Mucosa of stomach (tissue), 1 donor: ENCODE measurements around the gene ALLC.
"Not testable (repeated sequence)": the region's sequence is repeated elsewhere in the genome, so short reads cannot be mapped to it uniquely, and the experiment has no call there.

Experiments
- H3K27me3 ChIP-seq: one replicate; pipeline ENCODE4 v1.7.0; 2013; ENCODE audit warnings: mild to moderate bottlenecking, low read length; ENCODE audit not compliant: control insufficient read depth, insufficient read depth
- H3K36me3 ChIP-seq: one replicate; pipeline ENCODE4 v1.7.0; 2013; ENCODE audit warnings: low read length; ENCODE audit not compliant: control insufficient read depth, insufficient read depth
- H3K4me1 ChIP-seq: one replicate; pipeline ENCODE4 v1.7.0; 2013; ENCODE audit warnings: mild to moderate bottlenecking, low read length; ENCODE audit not compliant: control insufficient read depth, insufficient read depth
- H3K4me3 ChIP-seq: one replicate; pipeline ENCODE4 v1.7.0; 2013; ENCODE audit warnings: low read length
- H3K9ac ChIP-seq: one replicate; pipeline ENCODE4 v1.7.0; 2013; ENCODE audit warnings: mild to moderate bottlenecking, low read length, moderate library complexity
- H3K9me3 ChIP-seq: one replicate; pipeline ENCODE4 v1.7.0; 2013; ENCODE audit warnings: mild to moderate bottlenecking, low read length, moderate library complexity; ENCODE audit not compliant: control insufficient read depth
- donor health status: Pancreatic carcinoma.

The ALLC gene

DNA sequence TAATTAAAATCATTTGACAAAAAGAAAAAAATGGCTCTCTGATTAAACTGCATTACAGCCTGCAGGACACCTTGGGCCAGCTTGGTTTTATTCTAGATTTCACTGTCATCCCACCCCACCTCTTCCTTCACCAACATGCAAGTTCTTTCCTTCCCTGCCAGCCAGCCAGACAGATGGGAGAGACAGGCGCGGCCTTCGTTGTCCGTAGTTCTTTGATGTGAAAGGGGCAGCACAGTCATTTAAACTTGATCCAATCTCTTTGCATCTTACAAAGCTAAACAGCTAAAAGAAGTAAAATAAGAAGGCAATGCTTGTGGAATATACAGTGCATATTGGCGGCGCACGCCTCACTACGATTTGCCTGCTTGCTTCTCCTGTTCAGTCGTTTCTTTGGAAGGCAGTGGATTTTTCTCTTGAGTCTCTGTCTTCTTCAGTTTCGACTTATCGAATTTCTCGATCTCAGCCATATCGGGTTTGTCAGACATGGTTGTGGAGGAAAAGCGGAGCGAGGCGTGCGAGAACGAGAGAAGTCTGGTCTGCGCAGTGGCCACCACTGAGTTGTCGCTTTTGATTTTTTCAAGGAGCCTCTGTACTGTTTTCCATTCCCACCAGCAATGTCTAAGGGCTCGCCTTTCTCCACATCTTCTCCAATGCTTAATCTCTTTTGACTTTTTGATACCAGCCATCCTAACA, 40.7 kb upstream of the ALLC start:
- no peaks in the 10 kb centered on the region for H3K27me3 ChIP-seq
- H3K9ac ChIP-seq: no peak overlapping the region
- H3K9me3 ChIP-seq: no peaks in the 10 kb centered on the region
- H3K36me3 ChIP-seq: no peaks in the 10 kb centered on the region
- no peak overlapping the region for H3K4me3 ChIP-seq
- no peaks in the 10 kb centered on the region for H3K4me1 ChIP-seq

DNA sequence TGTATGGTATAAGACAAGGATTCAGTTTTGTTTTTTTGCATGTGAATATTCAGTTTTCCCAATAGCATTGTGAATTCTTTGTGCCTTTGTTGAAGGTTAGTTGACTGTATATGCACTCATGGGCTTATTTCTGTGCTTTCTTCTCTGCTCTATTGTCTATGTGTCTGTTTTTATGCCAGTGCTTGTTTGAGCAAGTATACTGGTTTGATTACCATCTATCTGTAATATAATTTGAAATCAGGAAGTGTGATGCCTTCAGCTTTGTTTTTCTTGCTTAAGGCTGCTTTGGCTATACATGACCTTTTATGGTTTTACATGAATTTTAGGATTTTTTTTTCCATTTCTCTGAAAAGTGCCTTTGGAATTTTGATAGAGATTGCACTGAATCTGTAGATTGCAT, 39.6 kb upstream of the ALLC start:
- H3K9me3 ChIP-seq: no peaks in the 10 kb centered on the region
- no peak overlapping the region for H3K4me3 ChIP-seq
- no peaks in the 10 kb centered on the region for H3K4me1 ChIP-seq
- no peaks in the 10 kb centered on the region for H3K36me3 ChIP-seq
- H3K27me3 ChIP-seq: no peaks in the 10 kb centered on the region
- no peak overlapping the region for H3K9ac ChIP-seq

DNA sequence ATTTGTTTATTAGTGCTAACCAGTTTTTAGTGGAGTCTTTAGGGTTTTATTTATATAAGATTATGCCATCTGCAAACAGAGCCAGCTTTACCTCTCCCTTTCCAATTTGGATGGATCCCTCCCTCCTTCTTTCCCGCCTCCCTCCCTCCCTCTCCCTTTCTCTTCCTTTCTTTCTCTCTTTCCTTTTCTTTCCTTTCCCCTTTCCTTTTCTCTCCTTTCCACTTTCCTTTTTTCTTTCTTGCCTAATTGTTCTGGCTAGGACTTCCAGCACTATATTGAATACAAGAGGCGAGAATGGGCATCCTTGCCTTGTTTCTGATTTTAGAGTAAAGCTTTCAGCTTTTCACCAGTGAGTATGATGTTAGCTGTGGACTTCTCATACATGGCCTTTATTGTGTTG, 39.0 kb upstream of the ALLC start:
- no peak overlapping the region for H3K4me3 ChIP-seq
- no peaks in the 10 kb centered on the region for H3K9me3 ChIP-seq
- H3K36me3 ChIP-seq: no peaks in the 10 kb centered on the region
- H3K27me3 ChIP-seq: no peaks in the 10 kb centered on the region
- no peaks in the 10 kb centered on the region for H3K4me1 ChIP-seq
- no peak overlapping the region for H3K9ac ChIP-seq

DNA sequence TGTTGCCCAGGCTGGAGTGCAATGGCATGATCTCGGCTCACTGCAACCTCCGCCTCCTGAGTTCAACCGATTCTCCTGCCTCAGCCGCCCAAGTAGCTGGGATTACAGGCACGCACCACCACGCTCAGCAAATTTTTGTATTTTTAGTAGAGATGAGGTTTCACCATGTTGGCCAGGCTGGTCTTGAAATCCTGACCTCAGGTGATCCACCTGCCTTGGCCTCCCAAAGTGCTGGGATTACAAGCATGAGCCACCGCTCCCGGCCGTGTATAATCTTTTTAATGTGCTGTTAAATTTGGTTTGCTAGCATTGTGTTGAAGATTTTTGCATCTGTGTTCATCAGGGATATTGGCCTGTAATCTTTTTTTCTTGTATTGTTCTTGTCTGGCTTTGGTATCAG, 38.3 kb upstream of the ALLC start:
- H3K36me3 ChIP-seq, H3K9ac ChIP-seq, H3K9me3 ChIP-seq, H3K4me1 ChIP-seq, H3K4me3 ChIP-seq, H3K27me3 ChIP-seq: not testable (repeated sequence)

DNA sequence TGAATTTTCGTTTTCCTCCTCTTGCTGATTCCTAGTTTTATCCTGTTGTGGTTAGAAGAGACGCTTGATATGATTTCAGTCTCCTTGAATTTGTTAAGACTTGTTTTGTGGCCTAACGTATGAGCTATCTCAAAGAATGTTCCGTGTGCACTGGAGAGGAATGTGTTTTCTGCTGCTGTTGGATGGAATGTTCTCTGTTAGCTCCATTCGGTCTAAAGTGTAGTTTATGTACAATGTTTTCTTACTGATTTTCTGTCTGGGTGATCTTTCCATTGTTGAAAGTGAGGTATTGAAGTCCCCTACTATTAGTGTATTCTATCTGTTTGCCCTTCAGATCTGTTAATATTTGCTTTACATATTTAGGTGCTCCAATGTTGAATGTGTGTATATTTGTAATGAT, 37.2 kb upstream of the ALLC start:
- no peaks in the 10 kb centered on the region for H3K36me3 ChIP-seq
- H3K9ac ChIP-seq: no peak overlapping the region
- H3K4me3 ChIP-seq: no peak overlapping the region
- no peaks in the 10 kb centered on the region for H3K27me3 ChIP-seq
- peaks cover under 1% of the 10 kb centered on the region for H3K4me1 ChIP-seq
- no peaks in the 10 kb centered on the region for H3K9me3 ChIP-seq

DNA sequence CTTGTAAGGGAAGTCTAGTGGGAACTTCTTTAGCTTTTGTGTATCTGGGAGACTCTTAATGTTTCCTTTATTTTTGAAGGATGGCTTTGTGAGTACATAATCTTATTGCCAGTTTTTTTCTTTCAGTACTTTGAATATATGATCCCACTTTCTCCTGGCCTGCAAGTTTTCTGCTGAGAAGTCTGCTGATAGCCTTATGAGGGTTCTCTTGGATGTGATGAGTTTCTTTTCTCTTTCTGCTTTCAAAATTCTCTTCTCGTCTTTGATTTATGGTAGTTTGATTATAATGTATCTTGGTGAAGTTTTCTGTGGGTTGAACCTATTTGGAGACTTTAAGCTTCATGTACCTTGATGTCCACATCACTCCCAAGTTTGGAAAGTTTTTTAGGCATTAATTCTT, 35.0 kb upstream of the ALLC start:
- H3K9ac ChIP-seq: no peak overlapping the region
- no peak overlapping the region for H3K4me3 ChIP-seq
- H3K9me3 ChIP-seq: no peaks in the 10 kb centered on the region
- peaks cover 7% of the 10 kb centered on the region for H3K4me1 ChIP-seq
- H3K36me3 ChIP-seq: no peaks in the 10 kb centered on the region
- H3K27me3 ChIP-seq: no peaks in the 10 kb centered on the region

DNA sequence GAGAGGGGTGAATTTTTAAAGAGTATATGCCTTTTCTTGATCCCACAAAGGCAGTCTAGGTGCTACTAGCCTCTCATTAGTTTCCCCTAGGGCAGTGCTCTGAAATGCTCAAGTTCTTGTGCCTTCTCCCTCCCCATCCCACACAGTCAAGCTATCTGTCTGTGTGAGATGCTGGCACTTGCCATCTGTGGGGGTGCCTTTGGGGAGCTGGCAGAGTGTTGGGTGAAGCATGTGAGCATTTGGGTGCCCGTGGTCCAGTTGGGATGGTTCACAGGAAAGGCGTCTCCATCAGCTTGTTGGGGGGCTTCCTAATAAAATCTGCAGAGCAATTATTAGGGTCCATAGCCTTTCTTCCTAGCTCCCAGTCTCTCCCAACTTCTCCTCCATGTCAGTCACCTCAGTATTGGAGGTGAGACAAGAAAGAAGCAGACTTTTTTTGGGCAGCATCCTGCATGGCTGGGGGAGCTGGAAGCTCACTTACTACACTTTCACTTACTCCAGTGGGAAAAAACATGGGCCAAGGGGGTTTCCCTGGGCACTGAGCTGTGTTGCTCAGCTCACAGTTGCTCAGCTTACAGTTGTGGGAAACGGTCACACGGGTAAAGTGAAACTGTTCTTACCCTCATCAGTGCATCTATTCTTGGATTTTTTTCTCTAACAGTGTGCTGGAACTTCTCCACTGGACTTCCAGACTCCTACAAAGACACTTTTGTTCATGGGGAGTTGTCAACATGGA, 33.8 kb upstream of the ALLC start:
- Histone ChIP-seq H3K9ac (no peak overlapping the region), H3K9me3 (no peaks in the 10 kb centered on the region), H3K36me3 (no peaks in the 10 kb centered on the region), H3K27me3 (no peaks in the 10 kb centered on the region), H3K4me1 (peaks cover 7% of the 10 kb centered on the region), H3K4me3 (no peak overlapping the region)

DNA sequence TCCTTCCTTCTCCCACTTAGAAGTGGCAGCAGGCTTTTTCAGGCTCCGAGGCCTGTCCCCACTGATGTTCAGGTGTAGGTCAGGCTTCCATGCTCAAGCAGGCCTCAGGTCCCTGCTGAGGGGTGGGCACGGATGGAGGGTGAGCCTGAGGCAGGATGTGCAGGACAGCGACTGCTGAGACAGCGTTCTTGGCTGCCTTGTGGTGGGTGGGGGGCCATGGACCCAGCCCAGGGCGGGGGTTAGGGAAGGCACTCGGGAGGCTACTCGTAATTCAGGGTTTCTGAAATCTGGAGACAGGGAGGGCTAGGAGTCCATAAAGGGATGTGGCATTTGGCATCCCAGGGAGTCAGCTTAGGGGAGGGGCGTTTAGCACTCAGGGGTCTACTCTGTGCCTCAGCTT, 32.8 kb upstream of the ALLC start:
- H3K9ac ChIP-seq: no peak overlapping the region
- no peaks in the 10 kb centered on the region for H3K36me3 ChIP-seq

DNA sequence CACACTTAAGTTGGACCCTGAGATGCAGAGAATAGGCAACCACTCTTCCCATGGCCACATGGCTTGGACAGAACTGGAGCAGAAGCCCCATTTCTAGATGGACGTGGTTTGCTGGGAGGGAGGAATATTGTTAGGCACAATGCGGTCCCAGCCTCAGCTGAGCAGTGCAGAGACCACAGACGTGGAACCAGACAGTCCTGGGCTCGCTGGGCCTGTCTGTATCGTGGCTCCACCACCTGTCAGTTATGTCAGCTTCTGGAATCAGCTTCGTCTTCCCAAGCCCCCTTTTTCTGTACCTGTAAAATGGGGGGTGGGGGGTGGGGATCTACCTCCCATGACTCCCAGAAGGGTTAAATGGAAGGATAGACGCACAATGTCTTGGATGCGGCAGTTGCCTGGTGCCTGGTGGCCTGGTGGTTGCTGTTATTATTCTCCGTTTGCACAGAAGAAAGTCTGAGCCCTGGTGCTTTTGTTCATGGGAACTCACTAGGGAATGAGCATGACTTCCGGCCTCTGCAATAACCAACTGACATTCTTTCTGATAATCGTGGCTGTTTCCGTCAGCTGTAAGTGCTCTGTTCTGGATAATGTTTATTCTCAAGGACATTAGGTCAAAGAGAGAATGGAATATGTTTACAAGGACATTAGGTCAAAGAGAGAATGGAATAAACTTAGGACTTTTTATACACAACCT, 31.7 kb upstream of the ALLC start:
- no peaks in the 10 kb centered on the region for H3K27me3 ChIP-seq
- H3K9me3 ChIP-seq: no peaks in the 10 kb centered on the region
- no peak overlapping the region for H3K9ac ChIP-seq
- H3K4me1 ChIP-seq: peaks cover 7% of the 10 kb centered on the region
- no peaks in the 10 kb centered on the region for H3K36me3 ChIP-seq
- no peak overlapping the region for H3K4me3 ChIP-seq

More for the DNA sequence above, 32.8 kb upstream of the ALLC start:
- no peaks in the 10 kb centered on the region for H3K9me3 ChIP-seq
- H3K4me1 ChIP-seq: peaks cover 7% of the 10 kb centered on the region
- H3K27me3 ChIP-seq: no peaks in the 10 kb centered on the region
- no peak overlapping the region for H3K4me3 ChIP-seq

DNA sequence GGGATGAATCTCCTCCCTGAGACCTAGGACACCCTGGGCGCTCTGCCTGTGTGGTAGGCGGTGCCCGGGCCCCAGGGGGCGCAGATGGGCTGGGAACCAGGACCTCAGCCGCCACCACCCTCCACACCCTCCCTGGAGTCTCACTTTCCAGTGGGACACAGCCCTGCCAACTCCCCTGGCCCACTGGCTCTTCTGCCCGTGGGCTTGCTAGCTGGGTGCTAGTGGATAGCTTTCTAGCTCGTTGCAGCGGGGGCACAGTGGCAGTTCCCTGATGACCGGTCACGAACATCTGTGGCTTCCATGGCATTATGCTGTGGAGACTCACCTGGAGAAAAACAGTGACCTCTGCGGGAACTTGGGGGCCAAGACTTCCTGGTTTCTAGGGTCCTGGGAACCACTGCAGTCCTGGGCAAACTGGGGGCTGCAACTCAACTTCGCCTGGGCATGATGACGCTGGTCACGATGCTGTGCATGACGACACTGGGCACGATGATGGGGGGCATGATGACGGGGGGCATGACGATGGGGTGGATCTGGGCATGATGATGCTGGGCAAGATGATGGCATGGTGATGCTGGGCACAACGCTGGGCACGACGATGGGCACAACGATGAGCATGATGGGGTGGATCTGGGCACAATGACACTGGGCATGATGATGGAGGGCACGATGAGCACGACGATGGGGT, 31.0 kb upstream of the ALLC start:
- Histone ChIP-seq H3K36me3 (no peaks in the 10 kb centered on the region), H3K9ac (no peak overlapping the region), H3K4me3 (no peak overlapping the region), H3K9me3 (no peaks in the 10 kb centered on the region), H3K27me3 (no peaks in the 10 kb centered on the region), H3K4me1 (peaks cover 7% of the 10 kb centered on the region)

DNA sequence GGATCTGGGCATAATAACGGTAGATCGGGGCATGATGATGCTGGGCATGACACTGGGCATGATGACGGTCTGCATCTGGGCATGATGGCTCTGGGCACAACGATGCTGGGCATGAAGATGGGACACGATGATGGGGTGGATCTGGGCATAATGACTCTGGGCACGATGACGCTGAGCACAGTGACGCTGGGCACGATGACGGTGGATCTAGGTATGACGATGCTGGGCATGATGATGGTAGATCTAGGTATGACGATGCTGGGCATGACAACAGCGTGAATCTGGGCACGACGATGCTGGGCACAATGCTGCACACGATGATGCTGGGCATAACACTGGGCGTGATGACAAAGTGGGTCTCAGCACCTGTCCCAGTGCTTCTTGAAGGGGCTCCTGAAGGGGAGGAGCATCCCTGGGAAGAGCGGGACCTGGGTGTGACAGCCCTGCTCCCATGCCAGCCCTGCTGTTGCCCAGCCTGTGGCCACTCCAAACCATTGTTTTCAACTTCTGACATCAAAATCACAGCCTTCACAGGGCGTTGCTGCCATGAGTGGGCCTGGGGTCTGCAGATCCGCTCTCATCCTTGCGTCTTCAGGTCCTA, 30.4 kb upstream of the ALLC start:
- Histone ChIP-seq H3K27me3 (no peaks in the 10 kb centered on the region), H3K36me3 (no peaks in the 10 kb centered on the region), H3K4me1 (peaks cover 7% of the 10 kb centered on the region), H3K4me3 (no peak overlapping the region), H3K9ac (no peak overlapping the region), H3K9me3 (no peaks in the 10 kb centered on the region)
